KMS-11 (cell line): Measurements from ENCODE around the gene TTLL6.
"Not testable (repeated sequence)": the region's sequence is repeated elsewhere in the genome, so short reads cannot be mapped to it uniquely, and the experiment has no call there.

ENCODE experiments used
- H2AFZ ChIP-seq: fragments of 200-600 bp; sonication (generic); 2 replicates; pipeline ENCODE4 v1.6.1; 2016; ENCODE audit warnings: antibody characterized with exemption, mixed run types, low read depth
- H3K27ac ChIP-seq: fragments of 200-600 bp; sonication (generic); 2 replicates; pipeline ENCODE4 v1.6.1; 2016; ENCODE audit warnings: mild to moderate bottlenecking, mixed run types
- H3K27me3 ChIP-seq: fragments of 200-600 bp; sonication (generic); 2 replicates; pipeline ENCODE4 v1.6.1; 2017; ENCODE audit warnings: mild to moderate bottlenecking, low read depth, mixed run types, moderate library complexity; ENCODE audit not compliant: insufficient read depth
- H3K36me3 ChIP-seq: fragments of 200-600 bp; sonication (generic); 2 replicates; pipeline ENCODE4 v1.6.1; 2017; ENCODE audit warnings: mild to moderate bottlenecking, mixed run types; ENCODE audit not compliant: insufficient read depth
- H3K4me1 ChIP-seq: fragments of 200-600 bp; sonication (generic); 2 replicates; pipeline ENCODE4 v1.6.1; 2016; ENCODE audit warnings: mild to moderate bottlenecking, low read depth, mixed run types; ENCODE audit not compliant: poor library complexity, severe bottlenecking
- H3K4me2 ChIP-seq: fragments of 200-600 bp; sonication (generic); 2 replicates; pipeline ENCODE4 v1.7.0; 2016; ENCODE audit warnings: mild to moderate bottlenecking, mixed run types
- H3K4me3 ChIP-seq: fragments of 200-600 bp; sonication (generic); IDR thresholded peaks from 2 replicates; pipeline ENCODE4 v1.6.1; 2017; ENCODE audit warnings: low read depth, low read length, mixed read lengths; ENCODE audit not compliant: insufficient read depth
- H3K79me2 ChIP-seq: fragments of 200-600 bp; sonication (generic); 2 replicates; pipeline ENCODE4 v1.6.1; 2016; ENCODE audit warnings: low read depth, mixed run types; ENCODE audit not compliant: insufficient read depth
- H3K9ac ChIP-seq: fragments of 200-600 bp; sonication (generic); 2 replicates; pipeline ENCODE4 v1.6.1; 2016; ENCODE audit warnings: mild to moderate bottlenecking, mixed run types
- H4K20me1 ChIP-seq: fragments of 200-600 bp; sonication (generic); 2 replicates; pipeline ENCODE4 v1.6.1; 2016; ENCODE audit warnings: mild to moderate bottlenecking, mixed run types; ENCODE audit not compliant: insufficient read depth
- TF ChIP-seq, protein P1 (sequence below): fragments of 200-600 bp; sonication (generic); conservative IDR thresholded peaks from 2 replicates; pipeline ENCODE4 v1.6.1; 2017; ENCODE audit warnings: low read depth, mild to moderate bottlenecking, antibody characterized with exemption, low read length, moderate library complexity, mixed read lengths

TTLL6 gene

DNA sequence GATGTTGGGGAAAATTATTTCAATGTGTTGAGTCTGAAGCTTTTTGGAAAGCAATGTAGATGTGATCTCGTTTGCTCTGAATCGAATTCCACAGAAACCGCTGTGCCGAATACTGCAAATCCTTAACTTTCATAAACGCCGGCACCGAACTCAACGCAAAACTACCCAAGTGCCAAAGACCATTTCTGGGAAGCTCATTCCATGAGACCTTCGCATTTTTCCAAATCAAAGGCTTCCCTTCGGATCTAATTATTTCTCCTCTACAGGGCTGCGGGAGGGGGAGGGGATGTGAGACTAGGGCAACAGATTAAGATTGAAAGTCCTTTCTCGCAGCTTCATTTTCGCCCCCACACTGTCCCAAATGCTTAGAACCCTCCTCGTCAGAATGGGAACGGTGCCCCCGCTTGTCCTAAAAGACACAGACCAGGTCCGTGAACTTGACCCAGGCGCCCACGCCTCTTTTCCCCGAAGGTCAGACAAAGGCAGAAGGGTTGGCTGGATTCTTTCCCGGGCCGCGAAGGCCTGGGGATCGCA lies 98.7 kb downstream of the TTLL6 start:
- Histone ChIP-seq H3K4me2 (no peak overlapping the region), H4K20me1 (no peaks in the 10 kb centered on the region), H2AFZ (no peak overlapping the region), H3K4me3 (no peak overlapping the region), H3K79me2 (no peaks in the 10 kb centered on the region), H3K27me3 (no peaks in the 10 kb centered on the region; the same call in 1 of the 2 replicates), H3K27ac (no peak overlapping the region), H3K4me1 (peaks cover 22% of the 10 kb centered on the region), H3K36me3 (no peaks in the 10 kb centered on the region), H3K9ac (no peak overlapping the region)
- TF ChIP-seq, protein P1, sequence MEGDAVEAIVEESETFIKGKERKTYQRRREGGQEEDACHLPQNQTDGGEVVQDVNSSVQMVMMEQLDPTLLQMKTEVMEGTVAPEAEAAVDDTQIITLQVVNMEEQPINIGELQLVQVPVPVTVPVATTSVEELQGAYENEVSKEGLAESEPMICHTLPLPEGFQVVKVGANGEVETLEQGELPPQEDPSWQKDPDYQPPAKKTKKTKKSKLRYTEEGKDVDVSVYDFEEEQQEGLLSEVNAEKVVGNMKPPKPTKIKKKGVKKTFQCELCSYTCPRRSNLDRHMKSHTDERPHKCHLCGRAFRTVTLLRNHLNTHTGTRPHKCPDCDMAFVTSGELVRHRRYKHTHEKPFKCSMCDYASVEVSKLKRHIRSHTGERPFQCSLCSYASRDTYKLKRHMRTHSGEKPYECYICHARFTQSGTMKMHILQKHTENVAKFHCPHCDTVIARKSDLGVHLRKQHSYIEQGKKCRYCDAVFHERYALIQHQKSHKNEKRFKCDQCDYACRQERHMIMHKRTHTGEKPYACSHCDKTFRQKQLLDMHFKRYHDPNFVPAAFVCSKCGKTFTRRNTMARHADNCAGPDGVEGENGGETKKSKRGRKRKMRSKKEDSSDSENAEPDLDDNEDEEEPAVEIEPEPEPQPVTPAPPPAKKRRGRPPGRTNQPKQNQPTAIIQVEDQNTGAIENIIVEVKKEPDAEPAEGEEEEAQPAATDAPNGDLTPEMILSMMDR = no peak

DNA sequence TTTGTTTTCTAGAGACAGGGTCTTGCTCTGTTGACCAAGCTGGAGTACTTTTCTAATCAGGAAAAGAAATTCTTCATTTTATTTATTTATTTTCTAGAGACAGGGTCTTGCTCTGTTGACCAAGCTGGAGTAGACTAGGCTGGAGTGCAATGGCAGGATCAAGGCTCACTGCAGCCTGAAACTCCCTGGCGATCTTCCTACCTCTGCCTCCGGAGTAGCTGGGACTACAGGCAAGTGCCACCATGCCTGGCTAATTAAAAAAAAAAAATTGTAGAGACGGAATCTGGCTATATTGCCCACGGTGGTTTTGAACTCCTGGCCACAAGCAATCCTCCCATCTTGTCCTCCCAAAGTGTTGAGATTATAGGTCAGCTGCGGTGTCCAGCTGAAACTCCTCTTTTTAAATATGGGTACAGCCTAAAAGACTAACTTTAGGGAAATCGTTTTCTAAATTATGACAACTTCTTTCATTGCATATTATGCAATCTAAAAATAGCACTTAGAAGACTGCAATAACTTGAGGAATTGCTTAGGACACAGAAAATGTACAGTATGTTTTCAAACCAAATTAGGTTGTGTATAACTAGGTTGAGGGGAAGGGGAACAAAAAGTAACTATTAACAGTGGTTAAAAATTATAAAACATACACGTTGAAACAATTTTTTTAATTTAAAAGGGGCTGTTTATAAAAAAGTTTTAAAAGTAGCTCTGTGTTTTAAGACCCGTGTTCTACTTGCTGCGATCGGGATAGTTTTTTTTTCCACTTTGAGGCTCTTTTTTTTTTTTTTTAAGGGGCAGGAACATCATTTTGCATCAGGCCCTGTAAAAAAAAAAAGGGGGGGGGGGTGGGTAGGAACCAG lies 99.4 kb downstream of the TTLL6 start:
- Histone ChIP-seq H3K4me1 (peaks cover 22% of the 10 kb centered on the region), H3K27me3 (no peaks in the 10 kb centered on the region), H3K79me2 (no peaks in the 10 kb centered on the region), H4K20me1 (no peaks in the 10 kb centered on the region), H3K36me3 (no peaks in the 10 kb centered on the region), H3K27ac (no peak overlapping the region), H2AFZ (no peak overlapping the region), H3K9ac (no peak overlapping the region), H3K4me3 (no peak overlapping the region), H3K4me2 (no peak overlapping the region)
- TF ChIP-seq, protein P1 = no peak

DNA sequence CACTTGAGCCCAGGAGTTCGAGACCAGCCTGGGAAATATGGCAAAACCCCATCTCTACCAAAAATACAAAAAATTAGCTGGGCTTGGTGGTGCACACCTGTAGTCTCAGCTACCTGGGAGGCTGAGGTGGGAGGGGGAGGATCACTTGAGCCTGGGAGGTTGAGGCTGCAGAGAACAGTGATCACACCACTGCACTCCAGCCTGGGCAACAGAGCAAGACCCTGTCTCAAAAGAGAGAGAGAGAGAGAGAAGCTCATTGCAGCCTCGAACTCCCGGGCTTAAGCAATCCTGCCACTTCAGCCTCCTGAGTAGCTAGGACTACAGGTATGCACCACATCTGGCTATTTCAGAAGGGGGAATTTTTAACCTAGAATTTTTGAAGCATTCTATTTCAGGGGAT lies 100.5 kb downstream of the TTLL6 start:
- not testable (repeated sequence) for H3K36me3 ChIP-seq, H3K4me2 ChIP-seq, H3K27me3 ChIP-seq, H3K4me3 ChIP-seq, H4K20me1 ChIP-seq, H3K27ac ChIP-seq, H3K9ac ChIP-seq, H3K79me2 ChIP-seq, H2AFZ ChIP-seq
- H3K4me1 ChIP-seq = peaks cover 17% of the 10 kb centered on the region

DNA sequence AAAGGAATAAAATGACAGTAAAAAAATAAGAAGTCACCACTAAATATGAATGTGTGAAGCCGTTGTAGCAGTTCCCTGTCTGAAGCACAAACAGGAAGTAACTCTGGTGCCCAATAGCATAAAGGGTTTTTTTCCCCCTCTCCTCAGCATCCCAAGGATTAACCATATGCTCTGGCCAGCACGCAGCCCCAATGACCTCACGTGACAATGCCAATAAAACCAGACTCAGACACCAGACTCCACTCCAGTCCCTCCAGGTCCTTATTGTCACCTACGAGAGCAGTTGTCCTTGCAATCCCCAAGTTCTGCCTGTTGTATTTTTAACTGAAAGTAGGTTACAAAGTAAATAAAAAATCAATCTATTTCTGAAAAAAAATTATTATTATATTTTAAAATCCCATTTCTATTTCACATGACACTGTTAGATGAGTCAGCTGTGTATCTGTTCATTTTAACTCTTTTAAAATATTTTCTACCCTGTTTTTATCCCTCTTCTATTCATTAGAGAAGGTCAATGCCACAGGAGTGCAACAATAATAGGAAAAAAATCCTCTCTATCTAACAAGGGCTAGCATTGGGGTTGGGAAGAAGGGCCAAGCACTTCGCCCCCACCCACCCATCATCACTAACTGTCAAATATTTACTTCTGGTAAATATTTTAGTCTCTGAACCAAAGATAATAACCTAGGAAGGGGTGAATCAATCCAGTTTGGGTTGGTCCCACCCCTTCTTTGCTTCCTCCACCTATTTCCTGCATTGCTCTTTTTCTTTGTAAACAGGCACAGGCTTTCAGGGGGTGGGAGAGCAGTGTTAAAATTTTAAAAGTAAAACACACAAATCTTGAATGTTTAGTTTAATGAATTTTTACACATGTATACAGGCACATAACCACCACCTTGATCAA lies 101.3 kb downstream of the TTLL6 start:
- Histone ChIP-seq H3K27ac (no peak overlapping the region), H3K27me3 (no peaks in the 10 kb centered on the region), H3K9ac (no peak overlapping the region), H3K79me2 (no peaks in the 10 kb centered on the region), H2AFZ (0 out of 2 replicates have a peak overlapping the region, but pooled peaks have one; percentile 19), H3K4me2 (no peak overlapping the region), H3K36me3 (no peaks in the 10 kb centered on the region), H3K4me1 (peaks cover 9% of the 10 kb centered on the region), H3K4me3 (no peak overlapping the region), H4K20me1 (no peaks in the 10 kb centered on the region)
- TF ChIP-seq, protein P1 = no peak
